Measurements from ENCODE around the gene NET1.

The NET1 gene

GRCh38 chr10:5485948-5486852 is 73.8 kb downstream of the NET1 start:
- DNase-seq, result no peak

- DNase-seq, result no peak
These were observed 74.5 kb downstream of the NET1 start for GRCh38 chr10:5486853-5487235.

DNA sequence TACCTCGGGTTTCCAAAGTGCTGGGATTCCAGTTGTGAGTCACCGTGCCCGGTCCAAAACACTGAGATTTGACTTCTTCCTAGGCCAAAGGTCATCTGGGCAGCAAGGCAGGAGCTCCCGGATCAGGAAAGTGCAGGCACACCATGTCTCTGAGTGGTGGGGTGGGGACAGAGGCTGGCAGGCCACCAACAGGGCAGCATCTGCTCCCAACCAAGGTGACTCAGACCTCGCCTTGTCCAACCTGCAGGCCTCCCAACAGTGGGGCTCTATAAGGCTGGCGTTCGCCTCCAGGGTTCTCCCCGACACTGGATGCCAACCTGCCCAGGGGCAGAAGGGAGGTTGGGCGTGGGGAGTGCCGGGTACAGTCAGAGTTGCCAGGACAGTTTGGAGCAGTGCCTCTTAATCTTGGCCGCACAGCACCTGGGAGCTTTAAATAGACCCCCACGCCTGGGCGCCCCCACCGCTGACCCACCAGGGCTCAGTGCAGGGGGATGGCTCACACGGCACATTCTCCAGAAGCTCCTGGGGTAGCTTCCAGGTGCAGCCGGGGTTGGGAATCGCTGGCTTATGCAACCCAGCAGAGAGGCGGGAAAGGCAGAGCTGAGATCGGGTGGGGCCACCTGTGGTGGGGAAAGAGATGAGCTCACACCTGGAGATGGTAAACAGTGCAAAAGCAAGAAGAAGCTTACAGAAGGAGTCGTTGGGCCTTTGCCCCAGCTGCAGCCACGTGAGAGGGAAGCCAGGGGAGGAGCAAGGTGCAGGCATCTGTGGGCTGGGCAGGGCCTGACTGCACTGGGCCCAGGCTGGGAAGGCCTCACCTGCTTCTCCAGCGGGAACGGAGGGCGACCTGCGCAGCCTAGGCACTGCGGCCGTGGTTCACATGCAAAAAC is 76.2 kb downstream of the NET1 start:
- no peak for DNase-seq

GRCh38 chr10:5490032-5490431 is 77.7 kb downstream of the NET1 start:
- DNase-seq, result no peak

- no peak for DNase-seq
These were observed 78.5 kb downstream of the NET1 start for GRCh38 chr10:5490698-5491464.

DNA sequence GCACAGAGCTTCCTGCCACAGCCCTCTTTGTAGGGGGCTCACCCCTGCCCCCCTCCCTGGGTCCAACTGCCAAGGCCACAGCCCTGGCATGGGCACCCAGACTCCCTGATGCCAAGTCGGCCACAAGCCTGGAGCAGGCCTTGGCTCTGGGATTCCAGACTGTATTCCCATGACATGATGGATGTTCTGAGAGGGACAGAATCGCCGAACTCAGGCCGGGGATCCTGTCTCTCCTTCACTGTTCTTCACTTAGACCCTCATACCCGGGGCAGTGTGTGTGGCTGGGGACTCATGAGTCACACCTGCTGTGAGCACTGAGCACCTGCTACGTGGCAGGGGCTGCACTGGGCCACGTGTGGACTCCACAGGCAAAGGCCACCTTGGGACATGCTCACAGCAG is 79.1 kb downstream of the NET1 start:
- no peak for DNase-seq

GRCh38 chr10:5492322-5492855 is 80.0 kb downstream of the NET1 start:
- no peak for DNase-seq

GRCh38 chr10:5492929-5493576 is 80.7 kb downstream of the NET1 start:
- DNase-seq, result no peak

DNA sequence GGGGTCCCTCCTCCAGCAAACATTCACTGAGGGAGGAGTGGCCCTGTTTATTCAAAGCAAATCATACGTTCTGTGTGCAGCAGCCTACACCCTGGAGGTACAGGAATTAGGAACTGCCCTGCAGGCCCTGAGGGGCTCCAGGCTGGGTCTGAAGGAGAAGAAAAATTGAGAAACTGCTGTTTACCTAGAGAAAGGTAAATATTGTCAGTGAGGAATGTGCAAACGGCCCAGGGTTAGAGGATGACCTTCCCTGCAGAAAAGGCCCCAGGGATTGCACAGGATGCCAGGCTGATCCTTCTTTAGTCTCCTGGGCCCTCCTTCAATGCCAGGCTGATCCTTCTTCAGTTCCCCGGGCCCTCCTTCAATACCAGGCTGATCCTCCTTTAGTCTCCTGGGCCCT is 81.3 kb downstream of the NET1 start:
- no peak for DNase-seq

- DNase-seq, result no peak
These were observed 82.3 kb downstream of the NET1 start for GRCh38 chr10:5494611-5495010.

DNA sequence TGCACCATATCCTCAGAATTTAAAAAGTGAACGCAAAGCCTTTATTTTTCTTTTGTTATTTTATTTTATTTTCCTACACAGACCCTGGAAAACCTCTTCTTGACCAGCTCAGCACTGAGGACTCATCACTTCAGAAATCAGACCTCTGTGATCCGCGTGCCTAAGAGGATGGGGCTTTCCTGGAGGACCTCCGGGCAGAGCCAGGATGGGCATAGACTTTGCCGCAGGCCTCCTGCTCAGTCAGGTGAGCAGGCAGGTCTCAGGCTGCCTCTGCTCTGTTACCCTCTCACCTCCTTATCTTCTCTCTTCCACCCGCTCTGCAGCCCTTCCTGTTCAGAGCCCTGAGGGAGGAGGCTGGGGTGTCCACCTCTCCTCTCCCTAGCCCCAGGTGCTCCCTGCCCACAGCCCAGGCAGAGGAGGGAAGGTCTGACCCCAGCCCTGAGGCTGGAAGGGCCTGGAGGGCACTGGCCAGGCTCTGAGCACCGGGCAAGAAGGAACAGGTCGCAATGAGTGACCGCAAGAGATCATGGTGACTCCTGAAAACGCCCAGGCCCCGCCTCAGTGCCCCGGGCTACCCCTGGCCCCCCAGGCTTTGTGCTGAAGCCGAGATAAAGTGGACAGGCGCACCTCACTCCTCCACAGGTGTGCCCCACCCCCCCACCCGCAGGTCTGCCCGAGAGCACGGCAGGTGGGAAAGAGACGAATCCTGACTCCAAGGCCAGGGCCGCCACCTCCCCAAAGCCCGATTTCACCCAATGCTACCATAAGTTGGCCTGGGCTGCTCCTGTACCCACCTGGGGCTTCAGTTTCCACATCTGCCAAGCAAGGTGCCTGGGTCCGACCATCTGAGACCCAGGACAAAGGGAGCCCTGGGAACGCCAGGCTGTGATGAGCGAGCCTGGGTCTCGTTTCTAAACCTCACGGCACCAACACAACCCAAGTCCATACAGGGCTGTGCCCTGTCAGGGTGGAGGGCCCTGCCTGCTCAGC is 84.2 kb downstream of the NET1 start:
- DNase-seq, result no peak

GRCh38 chr10:5497289-5497688 is 84.9 kb downstream of the NET1 start:
- no peak for DNase-seq

GRCh38 chr10:5497948-5498730 is 85.8 kb downstream of the NET1 start:
- no peak for DNase-seq

- no peak for DNase-seq
These were observed 86.6 kb downstream of the NET1 start for GRCh38 chr10:5498791-5499492.

DNA sequence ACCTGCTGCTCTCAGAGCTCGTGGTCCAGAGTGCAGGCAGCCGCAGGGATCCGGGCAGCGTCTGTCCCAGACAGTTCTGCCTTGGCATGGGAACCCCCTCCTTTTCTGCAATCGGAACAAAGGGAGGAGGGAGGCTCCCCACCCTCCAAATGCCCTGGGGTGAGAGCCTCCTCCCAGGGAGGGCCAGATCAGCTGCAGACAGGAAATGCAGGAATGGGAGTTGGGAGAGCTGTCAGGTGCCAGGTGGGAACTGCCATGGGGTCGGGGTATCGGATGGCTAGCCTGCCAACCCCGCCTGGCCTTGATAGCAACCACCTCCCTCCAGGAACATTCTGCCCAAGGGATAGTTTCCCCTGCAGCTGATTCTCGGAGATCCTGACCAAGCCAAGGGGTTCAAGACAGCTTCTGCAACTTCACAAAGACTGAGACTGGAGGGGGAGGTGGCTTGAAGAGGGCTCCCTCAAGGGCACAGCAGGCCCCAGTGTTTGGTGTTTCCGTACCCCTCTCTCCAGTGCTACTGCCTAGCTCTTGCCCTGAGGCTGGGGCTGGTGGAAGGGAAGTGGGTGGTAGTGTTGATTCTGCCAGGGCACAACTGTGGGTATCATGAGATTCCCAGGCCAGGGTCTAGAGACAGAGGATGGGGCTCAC is 87.3 kb downstream of the NET1 start, which contains the start of gene CALML5:
CALML5 (minus strand) TSS at position 78 of the 648 bp plus-strand sequence. CDS start 132 bp downstream, outside the sequence.
- no peak for DNase-seq

DNA sequence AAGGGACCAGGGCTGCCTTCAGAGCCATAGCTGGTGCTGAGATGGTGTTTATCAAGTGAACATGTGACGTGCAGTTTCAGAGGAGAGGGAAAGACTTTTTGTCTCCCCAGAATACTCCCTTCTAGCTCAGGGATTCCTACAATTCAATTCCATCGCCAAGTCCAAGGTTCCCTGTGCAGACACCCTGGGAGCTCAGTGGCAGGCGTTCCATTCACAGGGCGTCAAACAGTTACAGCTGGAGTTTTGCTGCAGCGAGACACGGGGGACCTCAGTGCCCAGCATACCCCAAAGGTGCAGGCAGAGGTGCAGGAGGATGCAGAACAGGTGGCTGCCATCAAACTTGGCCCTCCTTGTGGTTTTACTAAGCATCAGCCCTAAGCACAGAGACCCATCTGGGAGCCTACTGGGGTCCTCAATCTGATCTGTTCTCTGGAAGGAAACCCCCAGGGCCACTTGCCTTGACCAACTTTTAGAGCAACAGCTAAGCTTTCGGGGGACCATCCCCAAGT is 87.9 kb downstream of the NET1 start:
- DNase-seq, result no peak

DNA sequence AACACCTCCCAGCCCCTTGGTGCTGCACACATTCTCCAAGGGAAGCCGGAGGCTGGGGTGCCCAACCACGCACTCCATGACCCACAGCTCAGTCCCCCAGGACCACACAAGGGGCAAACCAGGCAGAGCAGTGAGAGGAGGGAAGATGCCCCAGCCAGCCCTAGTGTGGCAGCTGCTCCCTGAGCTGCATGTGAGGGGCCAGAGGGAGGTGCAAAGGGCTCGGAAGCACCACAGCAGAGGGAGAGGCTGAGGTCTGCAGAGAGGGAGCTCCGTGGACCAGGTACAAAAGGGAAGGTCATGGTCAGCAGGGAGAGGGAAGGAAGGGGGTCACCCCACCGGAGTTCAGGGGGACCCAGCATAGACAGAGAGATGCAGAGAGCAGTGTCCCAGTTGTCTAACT is 88.6 kb downstream of the NET1 start:
- DNase-seq, result no peak

- DNase-seq, result no peak
These were observed 89.7 kb downstream of the NET1 start for GRCh38 chr10:5502061-5502521.
